A549 treated with DMSO at 1 μM for 4 hours (cell line): Measurements from ENCODE around the gene TMEM243. TPM values are rescaled to one million over a fixed set of nuclear protein-coding genes. Genes with fewer than 3 reads are reported as not detected.

Experiments
- total RNA-seq: library from RNA; stranded (reverse); fragments of 200-300 nt; extraction: Qiagen RNA extraction; gene quantifications from 5 replicates; pipeline ENCODE4 v1.2.3, GENCODE V29; 2022; ENCODE audit warnings: low read depth

TMEM243 gene
- total RNA-seq: 24.9 to 33.3 TPM (median 28.5 TPM) in 5 replicates

DNA sequence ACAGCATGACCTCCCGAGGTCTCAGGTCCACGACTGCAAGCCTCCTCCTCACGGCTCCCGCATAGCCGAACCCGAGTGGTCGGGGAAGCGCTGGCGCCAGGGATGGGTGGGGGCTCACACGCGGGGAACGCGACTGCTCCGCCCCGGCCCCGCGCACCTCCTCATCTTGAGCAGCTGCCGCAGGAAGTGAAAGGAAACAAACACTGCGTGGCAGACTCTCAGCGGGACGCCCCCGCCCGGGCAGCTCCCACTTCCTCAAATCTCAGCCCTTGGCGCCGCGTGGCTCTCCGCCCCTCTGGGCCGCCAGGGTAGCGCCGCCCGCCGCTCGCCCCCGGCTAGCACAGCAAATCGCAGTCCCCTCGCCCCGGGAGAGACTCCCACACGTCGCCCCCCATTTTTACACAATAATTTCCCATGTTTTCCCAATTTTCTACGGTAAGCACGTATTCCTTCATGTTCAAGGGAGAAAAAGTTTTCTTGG, at the start of gene TMEM243:
TMEM243 (minus strand) TSS at position 188 of the 481 bp plus-strand sequence. CDS start 229 bp downstream, outside the sequence.

DNA sequence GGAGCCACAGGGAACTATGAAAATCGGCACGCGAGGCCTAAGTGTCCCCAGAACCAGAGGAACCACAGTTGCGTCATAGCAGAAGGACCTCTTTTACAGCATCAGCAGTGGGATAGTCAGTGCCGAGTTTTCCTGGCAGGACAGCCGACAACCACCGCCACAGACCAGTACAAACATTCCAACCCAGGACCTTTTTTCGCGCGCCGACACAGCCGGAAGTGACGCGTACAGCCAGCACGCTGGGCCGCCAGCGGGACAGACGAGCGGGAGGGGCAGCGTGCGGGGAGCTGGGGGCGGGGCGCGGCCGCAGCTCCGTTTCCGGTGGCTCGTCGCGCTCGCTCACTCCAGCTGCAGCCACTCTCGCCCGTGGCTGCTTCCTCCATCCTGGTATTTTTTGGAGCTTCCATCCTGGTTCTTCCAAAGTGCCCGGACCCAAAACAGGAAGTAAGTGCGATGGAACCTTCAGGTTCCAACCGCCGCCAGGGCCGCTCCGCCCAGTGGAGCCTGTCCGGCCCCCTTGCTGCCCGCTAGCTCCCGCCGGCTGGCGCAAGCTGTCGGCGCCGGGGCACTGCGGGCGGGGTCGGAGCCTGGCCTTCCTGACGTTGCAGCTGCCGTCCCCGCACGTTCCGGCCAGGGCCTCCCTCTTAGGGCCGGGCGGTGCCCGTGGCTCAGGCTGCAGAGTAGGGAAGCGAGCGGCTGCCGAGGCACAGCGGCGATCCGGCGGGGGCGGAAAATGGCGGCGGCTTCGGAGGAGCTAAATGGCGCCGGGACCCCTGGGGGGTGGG, 67.2 kb downstream of the TMEM243 start, which contains the start of gene DMTF1:
DMTF1 (plus strand) TSS at position 342 of the 785 bp plus-strand sequence. CDS start 12,489 bp downstream, outside the sequence.

Other genes with a start within 250 kb of the TMEM243 start
- 0.05 to 0.14 TPM (median 0.09 TPM) in 4 of 5 replicates, not detected in the other for gene ELAPOR2, start 160.1 kb downstream of the TMEM243 start, total RNA-seq
- gene DMTF1, start 67.3 kb downstream of the TMEM243 start, total RNA-seq: 16.7 to 23.2 TPM (median 20.6 TPM) in 5 replicates
- gene CROT, start 125.9 kb upstream of the TMEM243 start, total RNA-seq: 5.4 to 8.5 TPM (median 7.3 TPM) in 5 replicates